B cell (primary cell): Measurements from ENCODE around the gene ADAP2. TPM values are rescaled to one million over a fixed set of nuclear protein-coding genes. Genes with fewer than 3 reads are reported as not detected.

Experiments
- ATAC-seq: fragments of 200-7000 bp; cut with Tn5 transposase; one replicate; pipeline ENCODE4 v1.10.0; 2021; ENCODE audit warnings: low read depth, mild to moderate bottlenecking, moderate number of reproducible peaks, moderate library complexity
- CTCF ChIA-PET: fragments of 350-600 bp; sonication (Branson Sonifier 250); formaldehyde crosslinking; loops from one replicate; lab custom pipeline; 2021; ENCODE audit warnings: antibody characterized with exemption, inconsistent platforms; lab: Charles Lee
- POLR2A ChIA-PET: fragments of 350-600 bp; sonication (Branson Sonifier 250); formaldehyde crosslinking; loops from one replicate; lab custom pipeline; 2021; ENCODE audit warnings: antibody characterized with exemption; lab: Charles Lee
- DNase-seq: peaks from one replicate; pipeline ENCODE4 v3.0.0; 2013
- H2AFZ ChIP-seq: 2 replicates; pipeline ENCODE4 v1.6.1; 2012; ENCODE audit warnings: mild to moderate bottlenecking, low read depth, low read length; ENCODE audit not compliant: insufficient read depth, poor library complexity, severe bottlenecking
- H3K27ac ChIP-seq, 2 donors: 1 replicate in 1 of 2; 2 replicates in 1 of 2; pipeline ENCODE4 v1.5.1; 2012 to 2013; ENCODE audit warnings: low read length in 2 of 2, mild to moderate bottlenecking in 2 of 2, moderate library complexity in 1 of 2
- H3K27me3 ChIP-seq, 4 experiments: fragments of 200-600 bp in 1 of 4; sonication (generic) in 1 of 4; replicated peaks in 1 of 4; 1 replicate in 2 of 4; 2 replicates in 2 of 4; pipeline versions ENCODE4 v1.6.1 to v1.7.0; 2013 to 2016; ENCODE audit warnings: low read length in 3 of 4, mild to moderate bottlenecking in 2 of 4, mixed read lengths in 1 of 4, moderate library complexity in 1 of 4; ENCODE audit not compliant: insufficient read depth in 4 of 4, control insufficient read depth in 3 of 4; ENCODE audit errors: control extremely low read depth in 1 of 4
- H3K36me3 ChIP-seq, 2 experiments: replicated peaks in 1 of 2; 1 replicate in 1 of 2; 2 replicates in 1 of 2; pipeline versions ENCODE4 v1.6.1 to v1.7.1; 2013; ENCODE audit warnings: low read length in 1 of 2; ENCODE audit not compliant: insufficient read depth in 2 of 2, control insufficient read depth in 1 of 2; ENCODE audit errors: control extremely low read depth in 1 of 2, extremely low read depth in 1 of 2
- H3K4me1 ChIP-seq, 2 donors: fragments of 200-600 bp in 1 of 2; sonication (generic) in 1 of 2; 1 replicate in 1 of 2; 2 replicates in 1 of 2; pipeline versions ENCODE4 v1.5.1 to v1.6.1; 2013 to 2017; ENCODE audit warnings: low read length in 2 of 2; ENCODE audit not compliant: control insufficient read depth in 2 of 2, insufficient read depth in 2 of 2
- H3K4me2 ChIP-seq: replicated peaks from 2 replicates; pipeline ENCODE3; 2012; ENCODE audit warnings: mild to moderate bottlenecking, low read depth, low read length; ENCODE audit not compliant: poor library complexity, severe bottlenecking
- H3K4me3 ChIP-seq, 5 experiments: fragments of 200-600 bp in 1 of 5; sonication (generic) in 1 of 5; 1 replicate in 3 of 5; 2 replicates in 2 of 5; pipeline versions ENCODE4 v1.5.1 to v1.7.0; 2011 to 2016; ENCODE audit warnings: low read length in 4 of 5, mild to moderate bottlenecking in 4 of 5, low read depth in 2 of 5, control low read depth in 1 of 5, moderate library complexity in 1 of 5; ENCODE audit not compliant: insufficient read depth in 1 of 5; ENCODE audit errors: control extremely low read depth in 1 of 5, extremely low read depth in 1 of 5
- H3K79me2 ChIP-seq: fragments of 200-600 bp; sonication (generic); one replicate; pipeline ENCODE4 v1.6.0; 2016; ENCODE audit warnings: low read length; ENCODE audit not compliant: control insufficient read depth, insufficient read depth
- H3K9ac ChIP-seq: fragments of 200-600 bp; sonication (generic); 2 replicates; pipeline ENCODE4 v1.6.1; 2017; ENCODE audit warnings: mild to moderate bottlenecking, low read length, moderate library complexity
- H3K9me3 ChIP-seq, 3 donors: one replicate each; pipeline versions ENCODE4 v1.6.1 to v1.7.1; 2013; ENCODE audit warnings: low read length in 2 of 3; ENCODE audit not compliant: control insufficient read depth in 2 of 3, insufficient read depth in 1 of 3; ENCODE audit errors: control extremely low read depth in 1 of 3
- H4K20me1 ChIP-seq: 2 replicates; pipeline ENCODE4 v1.6.0; 2012; ENCODE audit warnings: mild to moderate bottlenecking, low read length; ENCODE audit not compliant: insufficient read depth, control insufficient read depth, poor library complexity, severe bottlenecking
- H3K27ac Mint-ChIP-seq: one replicate; pipeline ENCODE4 v1.8.0; 2021; ENCODE audit warnings: mixed read lengths
- H3K27me3 Mint-ChIP-seq: one replicate; pipeline ENCODE4 v1.8.0; 2021; ENCODE audit warnings: mixed read lengths
- H3K4me1 Mint-ChIP-seq: one replicate; pipeline ENCODE4 v1.8.0; 2021; ENCODE audit warnings: mixed read lengths
- H3K4me3 Mint-ChIP-seq: one replicate; pipeline ENCODE4 v1.8.0; 2021; ENCODE audit warnings: mixed read lengths
- H3K9me3 Mint-ChIP-seq: one replicate; pipeline ENCODE4 v1.8.0; 2022; ENCODE audit warnings: mixed read lengths; ENCODE audit not compliant: insufficient read depth
- CTCF ChIP-seq: fragments of 200-600 bp; IDR thresholded peaks from one replicate; pipeline ENCODE4 v1.8.0; 2022; ENCODE audit warnings: antibody characterized with exemption, mild to moderate bottlenecking
- EZH2 ChIP-seq: IDR thresholded peaks from 2 replicates; pipeline ENCODE4 v1.6.1; 2012; ENCODE audit warnings: borderline replicate concordance, low read depth, mild to moderate bottlenecking, moderate library complexity, low read length; ENCODE audit not compliant: insufficient read depth, poor library complexity, severe bottlenecking
- WGBS: methylation state at CpG from one replicate; pipeline ENCODE4 v1.1.5; 2013; ENCODE audit warnings: missing lambda C conversion rate; ENCODE audit not compliant: insufficient coverage; 5-methylcytosine and 5-hydroxymethylcytosine counted together
- intact Hi-C: fragments of 100-400 bp; cut with micrococcal nuclease; formaldehyde crosslinking; loops from one replicate; pipeline ENCODE4 v1.10.0; 2022
- polyA plus RNA-seq: library from polyadenylated mRNA; depleted of rRNA; stranded (reverse); fragments of >200 nt; gene quantifications from 2 replicates; pipeline ENCODE4 v1.2.3, GENCODE V29; 2012
- total RNA-seq, 2 donors: library from RNA; stranded (reverse); fragments of 120-200 nt in 1 of 2; gene quantifications; 1 replicate in 1 of 2; 2 replicates in 1 of 2; pipeline versions ENCODE4 v1.2.3 to v1.2.4, GENCODE V29; 2013 to 2022

ADAP2 gene
- total and polyA plus RNA-seq, 2 donors (not counting 1 experiment from before 2014, with no cell fraction given), result 8.5 to 14.6 TPM

- Histone ChIP-seq H4K20me1 (no peaks in the 10 kb centered on the region), H3K4me3 (no peak overlapping the region)
- intact Hi-C loops, result no loop called here
These were observed 12.2 kb downstream of the ADAP2 start for GRCh38 chr17:30933966-30934365.

More at GRCh38 chr17:30933966-30934365, 12.2 kb downstream of the ADAP2 start:
- Histone ChIP-seq H3K9me3 (no peaks in the 10 kb centered on the region), H3K9ac (no peak overlapping the region), H3K4me1 (peaks cover 2% of the 10 kb centered on the region in 2 donors), H3K36me3 (peaks cover 0 to 9% of the 10 kb centered on the region in 2 experiments), H3K4me2 (no peak overlapping the region), H2AFZ (no peak overlapping the region), H3K27ac (no peak overlapping the region), H3K27me3 (no peaks in the 10 kb centered on the region), H3K79me2 (peaks cover 5% of the 10 kb centered on the region)
- H3K4me3 Mint-ChIP-seq, result no peak overlapping the region
- ChIA-PET POLR2A (no interaction called here), CTCF (interaction anchor here (0.5 to 0.6 kb wide), 2 partner anchors 31 to 275 kb away, joined by 3 read pairs; no protein-coding TSS in a partner anchor)
- DNase-seq, result no peak
- TF ChIP-seq EZH2, result no peak
- no peak for TF ChIP-seq CTCF
- H3K4me1 Mint-ChIP-seq, result peaks cover 4% of the 10 kb centered on the region
- H3K27me3 Mint-ChIP-seq, result no peaks in the 10 kb centered on the region
- ATAC-seq, result no peak
- 59% methylated on average over 5 of the region's 5 CpGs for WGBS
- H3K9me3 Mint-ChIP-seq, result no peaks in the 10 kb centered on the region
- H3K27ac Mint-ChIP-seq, result no peak overlapping the region
